NCI-H526 (cell line): ENCODE measurements around the gene UBE2H.
"Not testable (repeated sequence)": the region's sequence is repeated elsewhere in the genome, so short reads cannot be mapped to it uniquely, and the experiment has no call there.

Experiments
- DNase-seq, 2 experiments: peaks; one replicate each; lab custom pipeline; 2025; lab: John Stamatoyannopoulos, UW

Gene UBE2H

GRCh38 chr7:129952653-129953560 lies at the start of gene UBE2H:
TSS of gene UBE2H (minus strand) at chr7:129952960. CDS start at chr7:129952555, 405 bp downstream.
- DNase-seq = peak; percentile 75 to 94

- DNase-seq = no peak
These were observed 45.7 kb upstream of the UBE2H start for GRCh38 chr7:129998446-129998845.

- no peak for DNase-seq
These were observed 44.5 kb upstream of the UBE2H start for GRCh38 chr7:129997285-129997684.

GRCh38 chr7:129993275-129993674 lies 40.5 kb upstream of the UBE2H start:
- DNase-seq = no peak

GRCh38 chr7:129990403-129991192 lies 37.8 kb upstream of the UBE2H start:
- no peak for DNase-seq

GRCh38 chr7:129989466-129989865 lies 36.7 kb upstream of the UBE2H start:
- DNase-seq = no peak

GRCh38 chr7:129986600-129986999 lies 33.8 kb upstream of the UBE2H start:
- DNase-seq = no peak

GRCh38 chr7:129980667-129981066 lies 27.9 kb upstream of the UBE2H start:
- DNase-seq = no peak

- no peak for DNase-seq
These were observed 22.5 kb upstream of the UBE2H start for GRCh38 chr7:129975309-129975708.

GRCh38 chr7:129970816-129971215 lies 18.1 kb upstream of the UBE2H start:
- no peak for DNase-seq

- peak; percentile 74 to 75 for DNase-seq
These were observed 17.2 kb upstream of the UBE2H start for GRCh38 chr7:129969881-129970446.

GRCh38 chr7:129968592-129969383 lies 16.0 kb upstream of the UBE2H start:
- no peak for DNase-seq

GRCh38 chr7:129960204-129960475 lies 7.4 kb upstream of the UBE2H start:
- not testable (repeated sequence) for DNase-seq

- no peak for DNase-seq
These were observed 6.9 kb upstream of the UBE2H start for GRCh38 chr7:129959471-129960203.

GRCh38 chr7:129958643-129959470 lies 6.1 kb upstream of the UBE2H start:
- DNase-seq = peak in 1 of 2 experiments; percentile 12

- no peak for DNase-seq
These were observed 3.3 kb upstream of the UBE2H start for GRCh38 chr7:129955993-129956543.

GRCh38 chr7:129952086-129952652 lies 591 bp downstream of the UBE2H start:
- DNase-seq = peak in 1 of 2 experiments; percentile 64

GRCh38 chr7:129951226-129952085 lies 1.3 kb downstream of the UBE2H start:
- peak in 1 of 2 experiments; percentile 40 for DNase-seq

GRCh38 chr7:129950933-129951225 lies 1.9 kb downstream of the UBE2H start:
- DNase-seq = no peak
